ENCODE results near the gene UPK3A. TPM values are rescaled to one million over a fixed set of nuclear protein-coding genes. Genes with fewer than 3 reads are reported as not detected.
"Not testable (repeated sequence)": the region's sequence is repeated elsewhere in the genome, so short reads cannot be mapped to it uniquely, and the experiment has no call there.

UPK3A gene
- total RNA-seq, 1 experiment from 2014 or later, result not detected

DNA sequence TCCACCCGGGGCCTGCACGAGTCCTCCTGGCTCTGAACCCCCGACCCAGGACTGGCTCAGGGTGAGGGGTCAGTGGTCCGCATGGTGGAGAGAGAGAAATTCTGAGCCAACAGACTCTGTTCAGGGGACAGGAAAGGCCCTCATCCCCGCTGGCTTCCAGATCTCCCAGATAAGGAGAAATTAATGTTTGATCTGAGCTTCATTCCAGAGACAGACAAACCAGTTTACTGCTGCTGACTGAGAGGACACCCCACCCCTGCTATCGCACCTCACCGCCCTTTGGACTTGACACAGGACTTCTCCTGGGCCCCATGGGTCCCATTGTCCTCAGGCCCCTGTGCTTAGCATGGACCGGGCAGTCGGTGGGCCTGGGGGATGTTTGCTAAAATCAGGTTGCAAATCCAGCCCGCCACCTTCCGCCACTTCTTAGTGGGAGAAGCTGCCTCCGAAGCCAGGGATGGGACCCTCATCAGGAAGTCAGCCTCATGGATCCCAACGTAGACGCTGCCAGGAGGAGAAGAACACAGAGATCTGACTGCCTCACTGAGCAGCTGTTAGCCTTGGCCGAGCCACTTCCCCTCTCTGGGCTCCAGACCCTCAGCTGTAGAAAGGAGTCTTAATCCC lies 11.2 kb upstream of the UPK3A start:
- no peak for DNase-seq (ENCODE audit: low spot score)
- in situ Hi-C loops (cut with HindIII; ENCODE audit: low sequenced_read_pairs), result loop anchor here (10.0 kb wide), 2 partner anchors 161 to 479 kb away; no protein-coding TSS in a partner anchor

DNA sequence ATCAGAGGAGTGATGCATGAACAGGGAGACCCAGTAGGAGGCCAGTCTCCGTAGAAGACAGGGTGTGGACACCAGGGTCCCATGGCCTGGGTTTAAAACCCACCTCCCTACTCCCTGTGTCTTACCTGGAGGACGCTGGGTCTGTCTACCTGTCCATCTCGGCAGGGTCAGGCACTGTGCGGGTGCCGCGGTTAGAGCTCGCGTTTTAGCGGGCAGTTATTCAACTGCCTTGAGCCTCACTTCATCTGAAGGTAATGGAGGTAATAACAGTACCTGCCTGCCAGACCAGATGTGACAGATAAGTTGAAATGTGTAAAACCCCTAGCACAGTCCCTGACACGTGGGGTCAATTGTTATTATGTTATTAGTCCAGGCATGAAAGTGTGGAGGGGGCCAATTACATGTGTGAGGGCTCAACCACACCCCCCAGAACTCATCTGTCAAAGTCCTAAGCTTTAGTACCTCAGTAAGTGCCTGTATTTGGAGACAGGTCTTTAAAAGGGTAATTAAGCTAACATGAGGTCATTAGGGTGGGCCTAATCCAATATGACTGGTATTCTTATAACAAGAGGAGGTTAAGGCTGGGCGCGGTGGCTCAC lies 8.1 kb upstream of the UPK3A start:
- no peak for DNase-seq (ENCODE audit: low spot score)
- in situ Hi-C loops (cut with HindIII; ENCODE audit: low sequenced_read_pairs), result loop anchor here (10.0 kb wide), 2 partner anchors 158 to 482 kb away; no protein-coding TSS in a partner anchor

DNA sequence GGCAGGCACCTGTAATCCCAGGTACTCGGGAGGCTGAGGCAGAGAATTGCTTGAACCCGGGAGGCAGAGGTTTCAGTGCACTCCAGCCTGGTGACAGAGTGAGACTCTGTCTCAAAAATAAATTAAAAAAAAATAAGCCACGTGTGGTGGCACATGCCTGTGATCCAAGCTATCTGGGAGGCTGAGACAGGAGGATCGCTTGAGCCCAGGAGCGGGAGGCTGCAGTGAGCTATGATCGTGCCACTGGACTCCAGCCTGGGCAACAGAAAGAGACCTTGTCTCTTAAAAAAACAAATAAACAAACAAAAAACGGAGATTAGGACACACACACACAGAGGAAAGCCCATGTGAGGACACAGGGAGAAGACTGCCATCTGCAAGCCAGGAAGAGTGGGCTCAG lies 7.0 kb upstream of the UPK3A start:
- in situ Hi-C loops (cut with HindIII; ENCODE audit: low sequenced_read_pairs), result loop anchor here (10.0 kb wide), 2 partner anchors 157 to 483 kb away; no protein-coding TSS in a partner anchor
- not testable (repeated sequence) for DNase-seq (ENCODE audit: low spot score)

DNA sequence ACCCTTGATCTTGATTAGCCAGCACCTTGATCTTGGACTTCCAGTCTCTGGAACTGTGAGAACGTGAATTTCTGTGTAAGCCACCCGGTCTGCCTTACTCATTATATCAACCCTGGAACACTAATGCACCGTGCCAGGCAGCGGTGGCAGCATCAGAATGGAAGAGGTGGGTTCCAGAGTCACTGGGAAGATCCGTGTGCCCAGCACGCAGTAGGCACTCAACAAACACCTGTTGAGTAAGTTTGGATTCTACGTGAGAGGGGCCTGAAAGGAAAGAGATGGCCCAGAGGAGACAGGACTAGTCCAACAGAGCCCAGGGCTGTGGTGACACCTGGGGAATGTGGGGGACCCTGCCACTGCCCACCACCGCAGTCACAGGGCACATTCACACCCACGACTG lies 6.6 kb upstream of the UPK3A start:
- in situ Hi-C loops (cut with HindIII; ENCODE audit: low sequenced_read_pairs), result loop anchor here (10.0 kb wide), 2 partner anchors 157 to 483 kb away; no protein-coding TSS in a partner anchor
- no peak for DNase-seq (ENCODE audit: low spot score)

DNA sequence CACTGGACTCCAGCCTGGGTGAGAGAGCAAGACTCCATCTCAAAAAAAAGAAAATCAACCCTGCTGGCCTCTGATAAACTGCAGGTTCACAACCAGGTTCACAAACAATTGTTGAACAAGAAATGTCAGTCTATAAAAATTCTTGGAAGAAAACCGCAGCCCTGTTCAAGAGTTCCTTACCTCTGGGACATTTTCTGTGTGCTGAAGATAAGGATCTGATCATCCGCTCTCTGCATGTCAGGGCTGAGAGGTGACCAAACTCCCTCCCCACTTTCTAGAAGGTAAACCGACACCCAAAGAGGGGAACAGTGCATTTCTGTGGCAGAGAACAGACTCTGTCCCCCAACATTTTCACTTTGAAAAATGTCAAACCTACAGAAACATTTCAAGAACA lies 4.2 kb upstream of the UPK3A start:
- in situ Hi-C loops (cut with HindIII; ENCODE audit: low sequenced_read_pairs), result no loop called here
- DNase-seq (ENCODE audit: low spot score), result no peak

DNA sequence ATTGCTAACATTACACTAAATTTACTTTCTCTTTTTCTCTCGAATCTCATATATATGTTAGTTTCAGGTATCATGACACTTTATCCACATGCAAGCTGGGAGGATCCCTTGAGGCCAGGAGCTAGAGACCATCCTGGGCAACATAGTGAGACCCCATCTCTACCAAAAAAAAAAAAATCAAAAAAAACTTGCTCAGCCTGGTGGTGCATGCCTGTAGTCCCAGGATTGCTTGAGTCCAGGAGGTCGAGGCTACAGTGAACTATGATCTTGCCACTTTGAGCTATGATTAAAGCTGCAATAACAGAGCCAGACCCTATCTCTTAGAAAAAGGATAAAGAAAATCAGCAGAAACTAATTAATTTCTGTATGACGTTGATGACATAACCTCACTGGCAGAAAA lies 3.7 kb upstream of the UPK3A start:
- in situ Hi-C loops (cut with HindIII; ENCODE audit: low sequenced_read_pairs), result no loop called here
- no peak for DNase-seq (ENCODE audit: low spot score)

DNA sequence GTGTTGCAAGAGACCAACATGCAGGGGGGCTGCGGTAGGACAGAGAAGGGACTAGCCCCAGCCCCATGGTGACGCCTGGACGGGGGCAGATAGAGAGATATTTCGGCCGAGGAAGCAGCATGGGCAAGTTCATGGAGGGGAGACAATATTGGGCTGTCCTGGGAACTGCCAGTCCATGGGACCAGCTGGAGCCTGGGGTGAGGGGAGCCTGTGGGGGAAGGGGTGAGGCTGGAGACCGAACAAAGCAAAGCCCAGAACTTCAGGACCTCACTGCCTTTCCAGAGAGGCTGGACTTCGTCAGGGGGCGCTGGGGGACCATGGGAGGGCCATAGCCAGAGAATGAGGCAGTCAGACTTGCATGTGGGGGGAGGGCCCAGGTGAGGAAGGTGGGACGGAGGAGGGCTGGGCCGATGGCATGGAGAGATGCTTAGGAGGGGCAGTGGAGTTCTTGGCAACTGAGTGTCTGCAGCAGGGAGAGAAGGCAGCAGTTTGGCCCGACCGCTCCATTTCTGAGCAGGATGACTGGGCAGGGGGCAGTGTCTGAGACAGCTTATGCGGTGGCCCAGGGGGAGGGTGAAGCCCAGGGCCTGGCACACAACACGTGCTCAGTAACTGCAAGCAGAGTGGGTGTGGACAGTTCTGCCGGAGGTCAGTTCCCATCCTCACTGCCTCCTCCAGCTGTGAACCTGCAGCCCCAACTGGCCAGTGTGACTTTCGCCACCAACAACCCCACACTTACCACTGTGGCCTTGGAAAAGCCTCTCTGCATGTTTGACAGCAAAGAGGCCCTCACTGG lies 712 bp downstream of the UPK3A start:
- in situ Hi-C loops (cut with HindIII; ENCODE audit: low sequenced_read_pairs), result no loop called here
- DNase-seq (ENCODE audit: low spot score), result peak; percentile 8

DNA sequence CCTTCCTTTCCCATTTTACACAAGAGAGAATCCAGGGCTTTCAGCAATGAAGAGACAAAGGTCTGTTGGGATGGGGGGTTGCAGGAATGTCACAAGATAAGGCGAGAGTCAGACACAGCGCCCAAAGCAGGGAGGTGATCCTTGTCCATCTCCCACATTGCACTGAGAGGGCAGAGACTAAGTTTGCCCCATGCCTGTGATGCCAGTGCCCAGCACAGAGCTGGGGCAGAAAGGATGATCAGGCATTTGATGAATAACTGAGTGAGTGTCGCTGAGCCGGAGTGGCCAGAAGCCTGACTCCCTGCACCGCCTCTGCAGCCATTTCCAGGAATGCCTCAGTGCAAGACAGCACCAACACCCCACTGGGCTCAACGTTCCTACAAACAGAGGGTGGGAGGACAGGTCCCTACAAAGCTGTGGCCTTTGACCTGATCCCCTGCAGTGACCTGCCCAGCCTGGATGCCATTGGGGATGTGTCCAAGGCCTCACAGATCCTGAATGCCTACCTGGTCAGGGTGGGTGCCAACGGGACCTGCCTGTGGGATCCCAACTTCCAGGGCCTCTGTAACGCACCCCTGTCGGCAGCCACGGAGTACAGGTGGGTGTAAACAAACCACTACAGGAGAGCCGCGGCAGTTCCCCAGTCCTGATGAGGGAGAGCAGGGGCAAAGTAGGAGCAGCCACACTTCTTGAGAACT lies 2.3 kb downstream of the UPK3A start:
- in situ Hi-C loops (cut with HindIII; ENCODE audit: low sequenced_read_pairs), result no loop called here
- no peak for DNase-seq (ENCODE audit: low spot score)

DNA sequence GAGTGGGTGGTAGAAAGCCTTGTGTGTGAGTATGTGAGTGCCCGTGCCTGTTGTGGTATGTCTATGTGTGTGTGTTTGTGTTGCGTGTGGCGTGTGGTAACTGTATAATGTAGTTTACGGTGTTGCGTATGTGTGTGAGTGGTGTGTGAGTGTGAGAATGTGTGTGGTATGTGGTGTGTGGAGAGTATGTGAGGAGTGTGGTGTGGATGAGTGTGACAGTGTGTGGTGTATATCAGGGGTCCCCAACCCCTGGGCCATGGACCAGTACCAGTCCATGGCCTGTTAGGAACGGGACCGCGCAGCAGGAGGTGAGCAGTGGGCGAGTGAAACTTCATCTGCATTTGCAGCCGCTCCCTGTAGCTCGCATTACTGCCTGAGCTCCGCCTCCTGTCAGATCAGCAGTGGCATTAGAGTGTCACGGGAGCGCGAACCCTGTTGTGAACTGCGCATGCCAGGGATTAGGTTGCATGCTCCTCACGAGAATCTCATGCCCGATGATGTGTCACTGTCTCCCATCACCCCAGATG lies 5.7 kb downstream of the UPK3A start:
- no peak for DNase-seq (ENCODE audit: low spot score)
- in situ Hi-C loops (cut with HindIII; ENCODE audit: low sequenced_read_pairs), result no loop called here

DNA sequence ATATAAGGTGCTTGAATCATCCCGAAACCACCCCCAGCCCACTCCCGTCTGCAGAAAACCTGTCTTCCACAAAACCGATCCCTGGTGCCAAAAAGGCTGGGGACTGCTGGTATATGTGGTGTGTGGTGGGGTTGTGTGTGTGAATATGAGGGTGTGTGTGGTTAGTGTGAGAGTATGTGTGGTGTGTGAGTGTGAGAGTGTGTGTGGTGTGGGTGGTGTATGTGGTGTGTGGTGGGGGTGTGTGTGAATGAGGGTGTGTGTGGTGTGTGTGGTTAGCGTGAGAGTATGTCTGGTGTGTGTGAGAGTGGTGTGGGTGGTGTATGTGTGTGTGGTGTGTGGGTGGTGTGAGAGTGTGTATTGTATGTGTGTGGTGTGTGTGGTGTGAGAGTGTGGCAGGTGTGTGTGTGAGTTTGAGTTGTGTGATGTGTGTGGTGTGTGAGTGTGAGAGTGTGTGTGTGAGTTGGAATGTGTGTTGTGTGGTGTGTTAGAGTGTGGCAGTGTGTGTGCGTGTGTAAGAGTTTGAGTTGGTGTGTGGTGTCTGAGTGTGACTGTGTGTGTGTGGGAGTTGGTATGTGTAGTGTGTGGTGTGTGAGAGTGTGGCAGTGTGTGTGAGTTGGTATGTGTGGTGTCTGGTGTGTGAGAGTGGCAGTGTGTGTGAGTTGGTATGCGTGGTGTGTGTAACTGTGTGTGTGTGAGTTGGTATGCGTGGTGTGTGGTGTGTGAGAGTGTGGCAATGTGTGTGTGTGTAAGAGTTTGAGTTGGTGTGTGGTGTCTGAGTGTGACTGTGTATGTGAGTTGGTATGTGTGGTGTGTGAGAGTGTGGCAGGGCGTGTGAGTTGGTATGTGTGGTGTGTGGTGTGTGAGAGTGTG lies 6.5 kb downstream of the UPK3A start:
- no peak for DNase-seq (ENCODE audit: low spot score)
- in situ Hi-C loops (cut with HindIII; ENCODE audit: low sequenced_read_pairs), result no loop called here

DNA sequence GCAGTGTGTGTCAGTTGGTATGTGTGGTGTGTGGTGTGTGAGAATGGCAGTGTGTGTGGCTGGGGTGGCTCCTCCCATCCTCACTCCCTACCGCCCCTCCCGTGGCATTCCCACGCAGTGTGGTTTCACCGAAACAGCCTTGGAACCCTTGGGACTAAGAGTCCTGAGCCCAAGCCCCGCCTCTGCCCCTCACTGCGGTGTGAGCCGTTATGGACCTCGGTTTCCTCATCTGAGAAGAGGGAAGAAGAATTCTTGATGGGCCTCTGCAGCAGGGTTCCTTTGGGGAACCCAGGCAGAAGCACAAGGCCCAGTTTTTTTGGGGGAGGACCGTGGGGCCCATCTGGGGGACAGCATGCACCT lies 7.2 kb downstream of the UPK3A start:
- no peak for DNase-seq (ENCODE audit: low spot score)
- in situ Hi-C loops (cut with HindIII; ENCODE audit: low sequenced_read_pairs), result no loop called here

DNA sequence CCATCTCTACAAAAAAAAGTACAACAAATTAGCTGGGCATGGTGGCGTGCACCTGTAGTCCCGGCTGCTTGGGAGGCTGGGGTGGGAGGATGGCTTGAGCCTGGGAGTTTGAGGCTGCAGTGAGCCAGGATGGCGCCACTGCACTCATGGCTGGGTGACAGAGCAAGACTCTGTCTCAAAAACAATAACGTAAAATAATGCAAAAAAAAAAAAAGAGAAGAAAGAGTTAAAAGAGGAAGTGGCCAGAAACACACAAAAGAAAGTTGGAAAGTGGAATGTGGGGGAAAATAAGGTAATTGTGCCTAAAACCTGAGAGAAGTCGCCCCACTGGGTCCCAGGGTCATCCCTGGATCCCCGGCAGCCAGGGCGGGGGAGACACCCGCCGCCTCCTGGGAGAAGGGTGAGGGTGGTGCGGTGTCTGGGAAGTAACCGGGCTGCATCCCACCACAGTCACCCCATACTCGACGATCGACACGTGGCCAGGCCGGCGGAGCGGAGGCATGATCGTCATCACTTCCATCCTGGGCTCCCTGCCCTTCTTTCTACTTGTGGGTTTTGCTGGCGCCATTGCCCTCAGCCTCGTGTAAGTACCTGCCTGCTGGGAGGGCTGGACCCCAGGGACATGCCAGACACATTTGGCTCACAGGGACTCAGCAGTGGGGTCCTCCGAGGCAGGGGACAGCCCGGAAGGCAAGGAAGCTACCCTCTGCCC lies 8.1 kb downstream of the UPK3A start:
- in situ Hi-C loops (cut with HindIII; ENCODE audit: low sequenced_read_pairs), result no loop called here
- DNase-seq (ENCODE audit: low spot score), result no peak

DNA sequence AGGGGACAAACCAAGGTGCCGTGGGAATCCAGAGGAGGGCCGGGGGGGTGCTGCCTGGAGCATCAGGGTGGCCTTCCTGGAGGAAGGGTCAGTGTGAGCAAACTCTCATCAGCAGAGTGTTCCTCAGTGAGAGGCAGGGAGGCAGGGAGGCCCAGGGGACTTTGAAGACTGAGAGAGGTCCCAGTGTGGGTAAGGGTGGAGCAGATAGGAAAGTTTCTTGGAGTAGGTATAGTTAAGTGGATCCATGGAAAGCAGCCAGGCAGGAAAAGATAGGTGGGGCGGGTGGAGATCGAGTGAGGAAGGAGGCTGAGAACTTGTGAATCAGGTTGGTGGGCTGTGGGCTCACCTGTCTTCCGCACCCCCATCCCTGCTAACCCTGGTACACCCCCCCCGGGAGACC lies 9.3 kb downstream of the UPK3A start:
- in situ Hi-C loops (cut with HindIII; ENCODE audit: low sequenced_read_pairs), result no loop called here
- DNase-seq (ENCODE audit: low spot score), result no peak

DNA sequence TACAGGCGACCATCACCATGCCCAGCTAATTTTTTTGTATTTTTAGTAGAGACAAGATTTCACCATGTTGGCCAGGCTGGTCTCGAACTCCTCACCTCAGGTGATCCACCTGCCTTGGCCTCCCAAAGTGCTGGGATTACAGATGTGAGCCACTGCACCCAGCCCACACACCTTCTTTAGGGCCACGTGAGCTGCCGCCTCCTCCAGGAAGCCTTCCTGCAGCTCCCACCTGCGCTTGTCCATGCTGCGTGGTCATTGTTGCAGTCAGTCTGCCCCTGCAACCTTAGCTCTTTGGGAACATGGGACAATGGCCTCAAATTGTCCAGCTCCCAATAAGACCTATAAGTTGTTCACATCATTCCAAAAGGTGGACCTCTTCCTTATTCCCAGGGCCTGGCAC lies 10.3 kb downstream of the UPK3A start:
- in situ Hi-C loops (cut with HindIII; ENCODE audit: low sequenced_read_pairs); DNase-seq (ENCODE audit: low spot score): not testable (repeated sequence)

DNA sequence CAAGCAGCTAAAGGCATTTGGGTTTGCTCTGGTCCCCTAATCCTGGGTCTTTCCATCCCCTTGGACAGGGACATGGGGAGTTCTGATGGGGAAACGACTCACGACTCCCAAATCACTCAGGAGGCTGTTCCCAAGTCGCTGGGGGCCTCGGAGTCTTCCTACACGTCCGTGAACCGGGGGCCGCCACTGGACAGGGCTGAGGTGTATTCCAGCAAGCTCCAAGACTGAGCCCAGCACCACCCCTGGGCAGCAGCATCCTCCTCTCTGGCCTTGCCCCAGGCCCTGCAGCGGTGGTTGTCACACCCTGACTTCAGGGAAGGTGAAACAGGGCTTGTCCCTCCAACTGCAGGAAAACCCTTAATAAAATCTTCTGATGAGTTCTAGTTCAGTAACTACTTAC lies 10.7 kb downstream of the UPK3A start:
- no peak for DNase-seq (ENCODE audit: low spot score)
- in situ Hi-C loops (cut with HindIII; ENCODE audit: low sequenced_read_pairs), result no loop called here

DNA sequence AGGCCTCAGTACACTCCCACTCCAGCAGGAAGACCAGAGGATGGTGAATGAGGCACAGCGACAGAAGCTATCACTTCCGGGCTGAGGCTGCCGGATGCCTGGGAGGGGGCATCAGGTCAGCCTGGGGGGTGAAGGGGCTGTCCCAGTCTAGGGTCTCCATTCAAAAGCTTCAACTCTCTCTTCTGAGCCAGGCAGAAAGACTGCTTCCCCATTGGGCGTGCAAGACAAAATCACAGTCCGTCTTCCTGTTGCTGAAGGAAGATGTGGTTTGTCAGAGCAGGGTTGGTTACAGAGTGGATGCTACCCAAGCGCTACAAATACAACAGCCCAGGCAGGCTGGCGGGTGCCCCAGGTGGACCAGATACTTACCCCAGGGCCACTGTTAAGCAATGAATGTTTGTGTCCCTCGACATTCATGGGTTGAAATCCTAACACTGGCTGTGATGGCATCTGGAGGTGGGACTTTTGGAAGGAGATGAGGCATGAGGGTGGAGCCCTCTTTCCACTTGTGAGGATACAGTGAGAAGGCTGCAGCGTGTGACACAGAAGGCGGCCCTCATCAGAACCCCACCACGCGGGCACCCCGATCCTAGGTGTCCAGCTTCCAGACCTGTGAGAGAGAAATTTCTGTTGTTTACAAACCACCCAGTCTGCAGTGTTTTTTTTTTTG lies 12.0 kb downstream of the UPK3A start:
- no peak for DNase-seq (ENCODE audit: low spot score)
- in situ Hi-C loops (cut with HindIII; ENCODE audit: low sequenced_read_pairs), result no loop called here

DNA sequence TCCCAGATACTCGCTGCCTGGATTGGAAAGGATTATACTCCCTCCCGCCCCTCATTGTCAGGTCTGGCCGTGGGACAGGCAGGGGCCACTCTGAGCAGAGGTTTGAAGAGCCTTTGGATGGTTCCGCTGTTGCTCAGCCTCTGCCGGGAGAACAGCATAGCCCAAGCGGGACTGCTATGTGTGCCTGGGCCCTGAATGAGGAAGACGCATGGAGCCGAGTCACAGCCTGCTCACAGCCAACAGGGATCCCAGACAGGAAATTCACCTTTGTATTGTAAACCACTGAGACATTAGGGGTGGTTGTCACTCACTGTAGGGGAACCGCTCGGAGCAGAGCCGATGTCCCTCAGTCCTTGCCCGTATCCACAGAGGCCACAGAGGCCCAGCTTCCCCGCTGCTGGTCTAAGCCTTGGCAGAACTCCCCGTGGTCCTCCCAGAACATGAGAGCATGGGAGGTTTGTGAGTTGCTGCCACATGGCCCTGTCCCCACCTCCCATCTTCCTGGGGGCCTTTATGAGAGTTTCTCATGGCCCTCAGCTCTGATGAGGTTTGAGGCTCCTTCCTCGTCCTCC lies 14.3 kb downstream of the UPK3A start:
- DNase-seq (ENCODE audit: low spot score), result no peak
- in situ Hi-C loops (cut with HindIII; ENCODE audit: low sequenced_read_pairs), result no loop called here

All from G401 (cell line).